Right atrium auricular region (tissue), 2 donors: ENCODE data around the gene OR2B2. TPM values are rescaled to one million over a fixed set of nuclear protein-coding genes. Genes with fewer than 3 reads are reported as not detected.

ENCODE experiments used
- DNase-seq: peaks from one replicate; pipeline ENCODE4 v3.0.0-alpha.2; 2019; ENCODE audit warnings: low spot score
- H3K27ac ChIP-seq, 2 donors: fragments of 200-600 bp; sonication (generic); 1 replicate in 1 of 2; 2 replicates in 1 of 2; pipeline ENCODE4 v1.5.1; 2016 to 2019
- H3K27me3 ChIP-seq, 2 donors: fragments of 200-600 bp; sonication (generic); one replicate each; pipeline versions ENCODE4 v1.5.1 to v1.6.0; 2017 to 2019
- H3K36me3 ChIP-seq: fragments of 200-600 bp; sonication (generic); one replicate; pipeline ENCODE4 v1.5.1; 2016
- H3K4me1 ChIP-seq, 2 donors: fragments of 200-600 bp; sonication (generic); one replicate each; pipeline versions ENCODE4 v1.5.1 to v1.6.0; 2017 to 2019
- H3K4me3 ChIP-seq, 2 donors: fragments of 200-600 bp; sonication (generic); 1 replicate in 1 of 2; 2 replicates in 1 of 2; pipeline ENCODE4 v1.5.1; 2017 to 2019; ENCODE audit warnings: mild to moderate bottlenecking in 1 of 2, moderate library complexity in 1 of 2
- H3K9me3 ChIP-seq, 2 donors: fragments of 200-600 bp; sonication (generic); one replicate each; pipeline ENCODE4 v1.5.1; 2019
- CTCF ChIP-seq, 2 donors: fragments of 200-600 bp; sonication (generic); IDR thresholded peaks; one replicate each; pipeline ENCODE4 v1.5.1; 2019; ENCODE audit warnings: antibody characterized with exemption in 2 of 2
- total RNA-seq, 2 donors: library from RNA; depleted of rRNA; stranded (reverse); fragments of >200 nt; gene quantifications; one replicate each; pipeline ENCODE4 v1.1.0, GENCODE V29; 2016

Gene OR2B2
- total RNA-seq, 2 donors from 2014 or later, result not detected

DNA sequence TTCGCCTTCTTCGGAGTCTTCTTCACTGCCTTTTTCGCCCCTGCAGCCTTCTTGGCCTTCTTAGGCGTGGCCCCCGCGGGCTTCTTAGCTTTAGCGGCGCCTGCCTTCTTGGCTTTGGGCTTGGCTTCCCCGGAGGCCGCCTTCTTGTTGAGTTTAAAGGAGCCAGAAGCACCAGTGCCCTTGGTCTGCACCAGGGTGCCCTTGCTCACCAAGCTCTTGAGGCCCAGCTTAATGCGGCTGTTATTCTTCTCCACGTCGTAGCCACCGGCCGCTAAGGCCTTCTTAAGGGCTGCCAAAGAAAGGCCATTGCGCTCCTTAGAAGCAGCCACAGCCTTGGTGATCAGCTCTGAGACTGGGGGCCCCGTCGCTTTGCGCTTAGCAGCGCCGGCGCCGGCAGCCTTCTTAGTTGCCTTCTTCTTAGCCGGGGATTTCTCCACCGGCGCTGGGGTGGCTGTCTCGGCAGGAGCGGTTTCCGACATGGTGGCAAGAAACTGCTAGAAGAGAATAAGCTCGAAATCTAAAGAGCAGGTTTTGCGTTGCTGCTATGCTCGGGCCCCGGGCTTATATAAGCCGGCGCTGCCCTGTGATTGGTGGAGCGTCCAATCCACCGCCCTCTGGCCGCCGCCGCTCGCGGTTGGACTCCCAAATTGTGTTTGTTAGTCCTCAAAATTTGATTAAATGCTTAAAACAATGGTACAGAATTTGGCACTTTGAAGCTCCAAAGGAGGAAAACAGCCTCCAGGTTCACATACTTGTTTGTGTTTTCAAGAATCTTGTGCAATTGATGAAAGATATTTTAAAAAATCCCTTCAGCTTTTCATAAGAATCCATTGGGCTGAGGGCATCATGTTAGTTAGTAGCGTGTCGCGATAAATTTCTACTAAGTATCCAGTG is 44.9 kb downstream of the OR2B2 start:
- Histone ChIP-seq H3K9me3 (no peaks in the 10 kb centered on the region), H3K27ac (peak overlapping the region in 1 of 2 donors; percentile 17), H3K4me3 (peak overlapping the region; percentile 76 to 82), H3K27me3 (peaks cover 0 to 5% of the 10 kb centered on the region in 2 donors), H3K36me3 (no peaks in the 10 kb centered on the region), H3K4me1 (peaks cover 0 to 37% of the 10 kb centered on the region in 2 donors)
- peak; percentile 72 for DNase-seq
- no peak for TF ChIP-seq CTCF (IDR thresholded peaks at IDR 0.05)

DNA sequence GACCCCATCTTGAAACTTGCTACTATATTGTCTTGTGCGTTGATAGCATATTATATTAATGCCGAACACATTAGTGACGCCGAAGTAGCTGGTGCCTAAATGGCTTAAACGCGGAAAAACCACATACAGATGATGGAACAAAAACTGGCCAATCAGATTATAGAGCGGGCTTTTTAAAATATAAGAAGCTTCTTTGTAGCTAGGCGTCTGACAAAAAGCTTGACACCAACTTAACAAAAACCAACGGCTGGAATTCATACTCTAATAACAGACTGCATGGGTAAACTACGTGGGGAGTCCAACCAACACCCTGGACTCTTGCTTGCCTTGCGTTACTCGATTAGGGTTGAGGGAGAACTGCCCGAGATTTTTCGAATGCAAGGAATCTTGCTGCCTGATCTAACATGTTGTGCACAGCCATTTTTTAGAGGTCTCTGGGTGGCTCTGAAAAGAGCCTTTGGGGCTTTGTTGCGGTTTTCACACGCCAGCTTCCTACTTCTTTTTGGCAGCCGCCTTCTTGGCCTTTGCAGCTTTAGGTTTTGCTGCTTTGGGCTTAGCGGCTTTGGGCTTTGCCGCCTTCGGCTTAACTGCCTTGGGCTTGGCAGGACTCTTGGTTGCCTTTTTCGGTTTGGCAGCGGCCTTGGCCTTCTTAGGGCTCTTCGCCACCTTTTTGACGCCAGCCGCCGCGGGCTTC is 45.7 kb downstream of the OR2B2 start:
- Histone ChIP-seq H3K4me3 (peak overlapping the region; percentile 76 to 82), H3K27ac (no peak overlapping the region), H3K36me3 (no peaks in the 10 kb centered on the region), H3K27me3 (peaks cover 0 to 5% of the 10 kb centered on the region in 2 donors), H3K4me1 (peaks cover 0 to 37% of the 10 kb centered on the region in 2 donors), H3K9me3 (no peaks in the 10 kb centered on the region)
- DNase-seq, result no peak
- no peak for TF ChIP-seq CTCF (IDR thresholded peaks at IDR 0.05)

GRCh38 chr6:27865850-27866356 is 46.3 kb downstream of the OR2B2 start:
- Histone ChIP-seq H3K36me3 (no peaks in the 10 kb centered on the region), H3K4me1 (peaks cover 0 to 37% of the 10 kb centered on the region in 2 donors), H3K9me3 (no peaks in the 10 kb centered on the region), H3K4me3 (peak overlapping the region; percentile 76 to 82), H3K27me3 (peaks cover 0 to 5% of the 10 kb centered on the region in 2 donors), H3K27ac (no peak overlapping the region)
- TF ChIP-seq CTCF (IDR thresholded peaks at IDR 0.05), result no peak
- DNase-seq, result no peak

GRCh38 chr6:27864906-27865849 is 47.0 kb downstream of the OR2B2 start:
- H3K36me3 ChIP-seq, result no peaks in the 10 kb centered on the region
- no peak for TF ChIP-seq CTCF (IDR thresholded peaks at IDR 0.05)
- H3K27ac ChIP-seq, result peak overlapping the region; percentile 69 to 80
- peaks cover 0 to 5% of the 10 kb centered on the region in 2 donors for H3K27me3 ChIP-seq
- no peaks in the 10 kb centered on the region for H3K9me3 ChIP-seq
- DNase-seq, result peak; percentile 70
- H3K4me3 ChIP-seq, result peak overlapping the region; percentile 76 to 82
- peaks cover 0 to 37% of the 10 kb centered on the region in 2 donors for H3K4me1 ChIP-seq
